Measurements from ENCODE around the gene PINLYP.

The PINLYP gene

DNA sequence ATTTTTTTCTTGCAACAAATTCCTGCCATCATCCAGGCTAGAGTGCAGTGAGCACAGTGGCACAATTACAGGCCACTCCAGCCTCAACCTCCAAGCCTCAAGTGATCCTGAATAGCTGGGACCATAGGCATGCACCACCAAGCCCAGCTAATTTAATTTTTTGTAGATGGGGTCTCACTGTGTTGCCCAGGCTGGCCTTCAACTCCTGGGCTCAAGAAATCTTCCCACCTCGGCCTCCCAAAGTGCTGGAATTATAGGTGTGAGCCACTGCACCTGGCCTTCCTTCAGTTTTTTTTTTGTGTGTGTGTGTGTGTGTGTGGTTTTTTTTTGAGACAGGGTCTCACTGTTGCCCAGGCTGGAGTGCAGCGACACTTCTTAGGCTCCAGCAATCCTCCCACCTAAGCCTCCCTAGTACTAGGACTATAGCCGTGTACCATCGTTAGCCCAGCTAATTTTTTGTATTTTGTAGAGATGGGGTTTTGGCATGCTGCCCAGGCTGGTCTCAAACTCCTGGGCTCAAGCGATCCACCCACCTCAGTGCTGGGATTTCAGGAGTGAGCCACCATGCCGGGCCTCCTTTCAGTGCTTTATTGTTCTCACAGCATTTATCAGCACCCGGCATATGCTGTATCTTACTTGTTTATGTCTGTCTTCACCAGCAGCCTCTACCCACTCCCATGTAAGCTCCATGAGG is 30.4 kb downstream of the PINLYP start:
- no peak for DNase-seq (ENCODE audit: low read depth, low spot score)

DNA sequence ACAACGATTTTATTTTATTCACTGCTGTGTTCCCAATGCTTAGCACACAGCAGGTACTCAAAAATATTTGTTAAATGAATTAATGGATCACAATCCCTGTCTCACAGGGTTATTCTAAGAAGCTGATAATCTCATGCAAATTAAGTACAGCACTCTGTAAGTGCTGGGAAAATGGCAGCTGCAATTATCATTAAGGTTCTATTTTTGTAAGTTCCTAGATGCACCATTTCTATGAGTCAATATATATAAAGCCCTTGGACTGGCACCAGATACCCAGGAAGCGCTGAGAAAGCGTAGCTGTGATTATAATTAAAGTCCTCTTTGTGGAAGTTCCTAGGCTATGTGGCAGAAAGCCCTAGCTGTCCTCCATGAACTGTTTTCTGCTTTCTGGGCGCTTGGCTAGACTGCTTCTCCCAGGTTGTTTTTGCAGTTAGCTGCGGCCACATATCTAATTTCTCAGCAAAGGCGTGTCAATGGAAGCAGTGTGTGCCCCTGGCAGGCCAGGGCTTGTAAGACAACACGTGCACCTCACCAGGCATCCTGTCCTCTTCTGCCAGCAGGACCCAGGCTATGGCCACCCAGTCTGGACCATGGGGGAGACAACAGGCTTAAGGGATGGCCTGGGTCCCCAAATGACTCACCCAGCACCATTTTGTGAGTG is 31.1 kb downstream of the PINLYP start:
- no peak for DNase-seq (ENCODE audit: low read depth, low spot score)

DNA sequence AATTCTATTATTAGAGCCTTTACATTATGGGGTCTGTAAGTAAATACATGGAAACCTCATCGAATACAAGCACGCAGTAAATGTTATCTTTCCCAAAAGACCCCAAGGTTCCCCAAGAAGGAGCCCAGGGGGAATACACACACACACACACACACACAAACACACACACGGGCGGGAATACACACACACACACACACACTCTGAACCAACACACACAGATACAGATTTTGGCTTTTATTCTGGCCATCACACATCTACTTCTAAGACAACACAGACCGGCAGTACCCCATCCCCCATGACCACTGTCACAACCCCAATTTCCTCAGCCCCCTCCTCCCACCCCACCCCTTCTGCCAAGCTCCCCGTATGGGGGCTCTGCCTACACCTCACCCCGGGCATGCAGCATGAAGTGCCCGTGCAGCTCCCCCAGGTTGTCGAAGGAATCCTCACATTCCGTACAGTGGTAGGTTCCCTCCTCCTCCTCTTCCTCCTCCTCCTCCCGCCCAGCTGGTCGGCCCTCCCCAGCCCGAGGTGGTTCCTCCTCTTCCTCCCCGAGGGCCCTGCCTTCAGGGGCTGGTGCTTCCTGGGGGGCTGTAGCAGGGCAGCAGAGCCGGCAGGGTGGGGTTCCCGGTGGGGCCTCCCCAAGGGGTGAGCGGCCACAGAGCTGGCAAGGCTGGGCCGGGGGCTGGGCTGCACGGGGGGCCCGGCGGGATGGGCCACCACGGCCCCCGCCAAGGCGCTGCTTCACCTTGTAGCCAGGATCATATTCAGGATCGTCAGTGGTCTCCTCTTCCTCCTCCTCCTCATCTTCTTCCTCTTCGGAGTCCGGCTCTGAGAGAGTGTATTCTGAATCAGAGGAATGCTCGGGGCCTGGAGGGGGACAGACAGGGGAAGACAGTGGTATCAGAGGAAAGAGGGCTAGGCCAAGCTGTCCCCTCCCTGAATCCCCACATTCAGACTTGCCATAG is 31.9 kb downstream of the PINLYP start:
- DNase-seq (ENCODE audit: low read depth, low spot score) = no peak

DNA sequence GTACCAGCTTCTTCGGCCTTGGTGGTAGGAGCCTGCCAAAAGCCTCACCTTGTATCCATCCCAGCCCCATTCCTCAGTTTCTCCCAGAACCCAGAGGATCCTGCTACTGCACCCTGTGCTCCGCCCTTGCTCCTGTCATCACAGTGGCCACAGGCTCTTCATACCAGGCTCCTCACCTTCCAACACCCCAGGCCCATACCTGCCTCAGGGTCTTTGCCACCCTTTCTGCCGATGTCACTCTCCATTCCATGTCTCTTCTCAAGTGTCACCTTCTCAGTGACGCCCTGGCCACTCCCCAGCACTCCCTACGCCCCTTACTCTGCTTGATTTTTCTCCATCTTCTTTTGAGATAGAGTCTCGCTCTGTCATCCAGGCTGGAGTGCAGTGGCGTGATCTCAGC is 34.3 kb downstream of the PINLYP start:
- no peak for DNase-seq (ENCODE audit: low read depth, low spot score)

DNA sequence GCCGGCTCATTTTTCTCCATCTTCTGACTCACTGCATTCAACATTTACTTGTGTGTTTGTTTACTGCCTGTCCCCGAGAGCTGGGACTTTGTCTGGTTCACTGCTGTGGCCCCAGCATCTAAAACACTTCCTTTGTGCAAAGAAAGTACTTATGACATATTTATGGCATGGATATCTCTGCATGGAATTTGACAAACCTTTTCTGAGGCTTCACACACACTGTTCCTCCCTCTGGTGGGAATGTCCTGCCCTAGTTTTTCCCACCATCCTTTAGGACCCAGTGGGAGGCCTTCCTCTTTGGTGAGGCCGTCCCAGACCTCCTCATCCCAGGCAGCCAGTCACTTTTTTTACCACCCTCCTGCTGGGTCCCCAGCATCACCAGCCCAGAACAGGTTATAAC is 34.9 kb downstream of the PINLYP start:
- DNase-seq (ENCODE audit: low read depth, low spot score) = peak; percentile 60

DNA sequence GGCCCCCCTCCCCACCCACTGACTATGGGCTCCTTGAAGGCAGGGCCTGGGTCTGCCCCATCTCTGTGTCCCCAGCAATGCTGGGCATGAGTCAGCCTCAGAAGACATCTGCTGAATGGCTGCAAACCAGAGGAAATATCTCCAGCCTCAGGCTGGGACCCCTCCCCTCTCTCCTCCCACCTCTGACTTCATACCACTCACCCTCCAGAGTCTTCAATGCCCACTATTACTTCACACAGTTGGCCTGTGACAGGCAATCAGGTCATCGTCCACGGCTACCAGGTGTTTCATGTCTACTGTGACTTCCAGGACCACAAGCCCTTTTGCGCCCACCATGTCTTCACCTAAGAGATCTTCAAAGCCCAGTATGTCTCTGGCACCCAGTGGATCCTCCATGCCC is 36.2 kb downstream of the PINLYP start, which contains the start of gene SRRM5:
TSS of gene SRRM5 (plus strand) at position 301 of the 400 bp plus-strand sequence. CDS start at position 335, 34 bp downstream.
- DNase-seq (ENCODE audit: low read depth, low spot score) = no peak

DNA sequence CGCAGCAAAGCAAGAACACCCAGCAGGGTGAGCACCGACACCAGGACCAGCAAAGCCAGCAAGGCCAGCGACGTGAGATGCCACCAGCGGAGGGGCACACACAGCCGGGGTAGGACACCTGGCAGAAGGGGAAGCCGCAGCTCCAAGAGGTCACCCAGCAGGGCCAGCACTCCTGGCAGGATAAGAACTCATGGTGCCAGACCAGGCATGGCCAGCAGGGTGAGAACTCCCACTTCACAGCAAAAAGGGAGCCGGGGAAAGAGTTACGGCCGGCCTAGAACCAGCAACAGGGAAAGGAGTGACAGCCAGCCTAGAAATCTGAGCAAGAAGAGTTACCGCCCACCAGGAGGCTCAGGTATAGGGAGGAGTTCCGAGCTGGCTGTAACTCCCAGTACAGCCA is 36.8 kb downstream of the PINLYP start:
- DNase-seq (ENCODE audit: low read depth, low spot score) = no peak

DNA sequence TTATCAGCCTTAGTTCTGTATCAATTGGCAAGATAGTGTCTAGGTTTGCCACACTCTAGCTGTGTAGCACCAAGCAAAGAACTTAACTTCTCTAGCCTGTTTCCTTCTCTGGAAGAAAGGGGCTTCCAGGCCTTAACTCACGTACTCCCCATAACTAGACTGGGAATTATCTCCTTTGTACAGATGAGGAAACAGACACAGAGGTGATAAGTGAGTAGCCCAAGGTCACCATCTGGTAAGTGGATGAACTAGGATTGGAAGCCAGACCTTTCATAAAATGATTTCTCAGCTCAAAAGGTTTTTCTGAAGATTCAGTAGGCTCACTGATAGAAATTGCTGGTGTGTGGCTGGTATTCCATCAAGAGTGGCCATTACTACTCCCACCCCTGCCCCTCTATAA is 40.7 kb downstream of the PINLYP start:
- DNase-seq (ENCODE audit: low read depth, low spot score) = no peak

DNA sequence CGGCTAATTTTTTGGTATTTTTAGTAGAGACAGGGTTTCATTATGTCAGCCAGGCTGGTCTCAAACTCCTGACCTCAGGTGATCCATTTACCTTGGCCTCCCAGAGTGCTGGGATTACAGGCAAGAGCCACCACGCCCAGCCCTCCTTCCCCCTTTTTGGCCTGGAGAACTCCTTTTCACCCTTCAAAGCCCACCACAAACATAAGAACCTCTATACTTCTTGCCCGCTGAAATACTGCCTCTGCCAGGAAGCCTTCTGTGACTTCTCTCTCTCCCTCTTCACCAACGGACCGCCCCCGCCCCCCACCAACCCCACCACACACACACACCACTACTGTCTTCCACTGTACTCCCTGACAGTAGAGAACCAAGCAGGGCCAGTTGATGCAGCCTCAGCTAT is 41.4 kb downstream of the PINLYP start:
- no peak for DNase-seq (ENCODE audit: low read depth, low spot score)

DNA sequence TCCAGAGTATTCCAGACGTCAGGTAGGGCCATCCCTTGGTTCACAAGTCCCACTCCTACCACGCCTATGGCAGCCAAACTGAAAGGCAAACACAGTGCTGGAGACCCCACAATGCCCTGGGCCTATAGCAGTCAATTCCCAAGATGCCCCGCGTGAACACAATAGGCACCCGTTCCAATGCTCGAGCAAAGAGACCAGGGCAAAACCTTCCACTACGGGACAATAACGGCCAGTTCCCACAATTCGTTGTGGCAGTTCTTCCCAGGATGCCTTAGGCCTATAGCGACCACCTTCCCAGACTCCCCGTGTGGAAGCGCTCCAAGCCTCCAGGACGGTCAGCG is 43.3 kb downstream of the PINLYP start:
- DNase-seq (ENCODE audit: low read depth, low spot score) = no peak

DNA sequence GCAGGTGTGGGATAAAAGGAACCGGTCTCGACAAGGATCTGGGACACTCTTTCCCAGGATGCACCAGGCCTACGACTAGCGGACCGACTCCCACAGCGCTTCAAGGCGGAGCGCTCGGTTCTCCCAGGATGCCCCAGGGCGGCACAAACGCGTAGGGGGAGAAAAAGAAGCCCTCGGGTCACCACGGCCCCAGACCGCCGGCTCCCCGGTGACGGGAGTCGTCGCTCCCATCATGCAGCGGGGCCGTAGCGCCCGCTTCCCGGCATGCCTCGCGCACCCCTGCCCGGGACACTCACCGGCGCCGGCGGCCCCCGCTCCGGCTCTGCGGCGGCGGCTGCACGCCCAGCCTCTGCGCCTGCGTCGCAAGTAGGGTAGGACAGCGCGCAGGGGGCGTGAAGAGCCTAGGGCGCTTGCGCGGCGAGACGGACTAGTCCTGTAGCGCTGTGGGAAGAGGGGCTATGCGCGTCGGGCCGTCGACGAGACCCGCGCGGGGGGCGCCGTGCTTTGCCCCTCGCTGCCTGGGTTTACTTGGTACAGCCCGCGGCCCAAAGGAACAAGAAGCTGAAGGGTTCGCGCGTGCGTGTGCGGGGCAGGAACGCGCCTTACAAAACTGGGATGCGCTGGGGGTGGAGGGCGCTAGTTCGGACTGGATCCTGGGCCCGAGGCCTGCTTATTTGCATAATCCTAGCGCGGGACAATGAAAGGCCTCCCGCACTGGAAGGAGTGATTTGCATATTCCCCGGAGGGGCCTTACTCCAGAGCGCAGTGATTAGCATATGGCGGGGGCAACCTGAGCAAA is 43.9 kb downstream of the PINLYP start, which contains the start of gene ZNF428:
TSS of gene ZNF428 (minus strand) at position 368 of the 799 bp plus-strand sequence. CDS start 5,325 bp downstream, outside the sequence.
- DNase-seq (ENCODE audit: low read depth, low spot score) = peak; percentile 96

DNA sequence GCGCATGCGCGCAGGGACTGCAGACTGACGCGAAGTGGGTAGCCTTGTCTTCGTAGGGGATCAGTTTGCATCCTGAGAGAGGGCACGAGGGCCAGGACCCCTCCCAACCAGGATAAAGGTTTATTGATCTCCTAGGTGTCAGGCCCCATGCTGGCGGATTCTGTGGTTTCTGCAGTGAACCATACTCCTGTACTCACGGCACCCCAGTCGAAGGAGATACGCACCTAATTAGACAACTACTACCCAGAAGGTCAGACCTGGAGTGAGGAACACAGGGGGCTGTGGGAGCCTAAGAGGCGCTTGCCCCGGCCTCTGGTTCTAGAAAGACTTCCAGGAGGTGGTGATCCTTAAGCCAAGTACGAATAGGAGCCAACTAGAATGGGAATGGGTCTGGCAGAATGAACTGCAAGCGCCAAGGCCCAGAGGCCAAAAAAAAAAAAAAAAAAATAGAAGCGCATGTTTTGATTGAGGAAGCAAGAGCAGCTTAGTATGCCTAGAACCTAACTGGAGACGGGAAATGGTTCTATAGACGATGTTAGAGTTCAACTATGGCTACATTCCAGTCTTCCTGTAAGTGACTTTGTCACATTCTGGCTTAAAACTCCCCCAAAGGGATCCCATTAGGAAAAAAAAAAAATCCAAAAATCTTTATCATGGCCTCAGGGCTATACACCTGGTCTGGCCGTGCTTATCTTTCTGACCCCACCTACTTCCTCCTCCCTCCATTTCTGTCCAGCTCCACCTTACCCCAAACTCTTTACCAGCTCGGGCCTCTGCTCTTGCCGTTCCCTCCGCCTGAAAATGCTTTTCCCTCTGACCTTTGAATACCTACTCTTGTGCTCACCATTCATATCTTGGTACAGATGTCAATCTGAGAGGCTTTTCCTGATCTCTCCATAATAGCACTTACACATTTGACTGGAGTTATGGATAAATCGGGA is 44.7 kb downstream of the PINLYP start:
- no peak for DNase-seq (ENCODE audit: low read depth, low spot score)

DNA sequence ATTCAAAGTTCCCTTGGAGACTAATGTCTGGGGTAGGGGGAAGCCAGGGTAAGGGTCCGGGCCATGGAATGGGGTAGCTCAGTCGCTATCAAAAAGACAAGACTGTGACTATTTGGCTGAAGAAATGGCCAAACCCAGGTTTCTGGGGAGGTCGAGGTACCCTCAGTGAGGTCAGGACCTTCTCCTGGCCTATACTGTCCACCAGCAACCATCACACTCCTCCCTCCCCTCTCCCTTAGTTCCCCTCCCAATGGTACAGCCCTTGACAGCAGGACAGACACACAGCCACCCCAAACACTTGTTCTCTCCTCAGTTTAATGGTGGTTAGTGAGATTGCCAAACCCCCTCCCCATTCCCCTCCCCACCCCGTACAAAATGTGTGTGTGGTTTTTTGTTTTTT is 46.5 kb downstream of the PINLYP start:
- no peak for DNase-seq (ENCODE audit: low read depth, low spot score)

DNA sequence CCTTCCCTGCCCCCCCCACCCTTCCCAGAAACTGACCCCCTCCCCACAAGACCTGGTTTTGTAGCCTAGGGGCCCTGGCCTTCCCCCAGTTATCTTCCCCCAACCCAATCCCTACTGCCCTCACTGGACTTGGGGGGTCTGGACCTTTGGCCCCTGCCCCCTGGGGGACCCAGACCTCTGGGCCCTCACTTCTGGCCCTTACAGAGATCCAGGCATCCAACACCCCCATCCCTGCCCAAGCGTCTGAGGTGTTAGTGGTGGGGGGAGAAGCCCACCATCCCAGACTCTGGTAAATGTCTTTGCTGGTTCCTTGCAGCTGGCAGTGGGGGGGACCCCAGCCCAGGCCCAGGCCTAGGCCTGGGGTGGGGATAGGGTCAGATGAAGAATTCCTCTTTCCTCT is 47.4 kb downstream of the PINLYP start:
- no peak for DNase-seq (ENCODE audit: low read depth, low spot score)

DNA sequence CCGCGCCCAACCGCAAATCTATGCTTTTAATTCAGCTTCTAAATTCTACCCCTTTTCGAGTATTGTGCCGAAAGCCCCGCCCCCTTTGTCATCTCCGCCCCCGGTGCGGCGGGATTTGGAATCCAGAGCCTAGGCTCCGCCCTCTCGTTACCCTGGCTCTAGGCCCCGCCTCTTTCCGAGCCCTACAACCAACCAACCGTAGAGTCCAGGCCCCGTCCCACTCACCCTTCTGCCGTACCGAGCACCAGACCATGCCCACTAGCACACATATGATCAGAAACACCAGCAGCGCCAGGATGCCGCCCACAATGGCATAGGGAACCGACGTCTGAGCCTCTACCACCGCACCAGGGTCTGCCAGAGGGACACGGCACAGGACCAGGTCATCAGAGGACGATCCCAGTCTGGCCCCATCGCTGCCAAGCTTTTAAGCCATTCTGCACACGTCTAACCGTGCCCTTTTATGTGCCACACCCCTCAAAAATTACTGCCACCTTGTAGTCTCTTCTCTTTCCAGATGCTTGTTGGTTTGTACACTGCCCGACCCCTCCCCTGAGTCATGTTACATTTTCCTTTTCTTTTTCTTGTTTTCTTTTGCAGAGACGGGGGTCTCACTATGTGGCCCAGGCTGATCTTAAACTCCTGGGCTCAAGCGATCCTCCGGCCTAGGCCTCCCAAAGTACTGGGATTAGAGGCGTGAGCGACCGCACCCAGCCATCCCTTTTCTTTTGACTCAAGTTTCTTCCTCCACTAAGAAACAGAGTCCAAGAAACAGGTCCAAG is 48.5 kb downstream of the PINLYP start:
- DNase-seq (ENCODE audit: low read depth, low spot score) = no peak

DNA sequence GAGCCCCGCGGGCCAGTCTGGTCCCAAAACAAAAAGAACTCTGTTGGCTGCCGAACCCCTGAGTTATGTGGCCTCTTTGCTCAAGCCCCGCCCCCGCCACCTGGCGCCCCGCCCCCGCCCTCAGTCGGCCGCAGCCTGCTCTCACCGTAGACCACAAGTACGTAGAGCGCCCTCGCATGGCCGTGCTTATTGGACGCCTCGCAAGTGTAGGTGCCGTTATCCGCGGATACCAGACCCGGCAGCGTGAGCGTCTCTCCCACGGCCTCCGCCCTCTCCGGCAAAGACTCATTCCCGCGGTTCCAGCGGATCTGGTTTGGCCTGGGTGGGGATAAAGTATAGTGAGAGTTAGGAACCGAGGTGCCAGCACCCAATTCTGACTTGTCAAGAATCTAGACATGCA is 49.3 kb downstream of the PINLYP start:
- no peak for DNase-seq (ENCODE audit: low read depth, low spot score)

DNA sequence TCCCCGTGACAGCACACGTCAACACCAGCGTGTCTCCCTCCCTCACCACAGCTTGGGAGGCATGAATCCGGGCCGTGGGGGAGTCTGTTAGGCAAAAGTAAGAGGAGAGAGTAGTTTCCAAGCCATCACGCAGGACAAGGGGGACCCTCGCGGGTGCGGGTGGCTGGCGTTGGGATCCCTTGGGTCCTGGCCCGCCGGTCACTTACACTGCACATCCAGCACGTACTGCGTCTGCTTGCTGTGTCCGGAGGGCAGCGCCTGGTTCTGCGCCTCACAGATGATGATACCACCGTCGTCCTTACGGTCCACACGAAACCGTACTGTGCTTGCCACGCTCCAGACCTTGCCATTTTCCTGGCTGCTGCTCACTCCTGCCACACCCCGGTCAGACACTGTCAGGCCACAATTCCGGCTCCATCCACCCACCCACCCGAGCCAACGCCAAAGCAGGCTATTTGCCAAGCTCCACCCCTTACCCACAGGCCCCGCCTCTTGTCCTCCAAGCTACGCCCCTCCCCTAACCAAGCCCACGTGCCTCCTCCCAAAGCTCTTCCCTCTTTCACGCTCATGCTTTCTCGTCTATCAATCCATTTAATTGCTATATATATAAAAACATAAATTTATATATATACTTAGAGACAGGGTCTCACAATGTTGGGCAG is 50.4 kb downstream of the PINLYP start:
- DNase-seq (ENCODE audit: low read depth, low spot score) = no peak

DNA sequence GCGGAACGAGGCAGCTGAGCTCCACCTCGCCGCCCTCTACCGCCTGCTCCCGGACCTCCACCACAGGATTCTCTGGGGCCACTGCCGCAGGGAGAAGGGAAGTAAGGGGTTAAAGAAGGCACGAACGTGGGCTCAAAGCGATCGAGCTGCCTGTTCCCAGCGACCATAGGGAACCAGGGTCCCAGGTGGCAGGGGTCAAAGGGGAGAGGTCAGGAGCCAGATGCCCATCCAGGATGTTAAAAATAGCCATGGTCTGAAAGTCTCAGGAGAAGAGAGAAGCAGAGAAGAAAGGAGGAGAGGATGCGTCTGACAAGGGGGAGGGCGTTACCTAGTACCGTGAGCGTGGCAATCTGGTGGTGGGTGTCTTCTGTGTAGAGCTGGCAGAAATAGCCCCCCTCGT is 51.2 kb downstream of the PINLYP start:
- no peak for DNase-seq (ENCODE audit: low read depth, low spot score)
